GM12891 (cell line): ENCODE results near the gene GRB2.

ENCODE experiments used
- PAX5 ChIP-seq: IDR thresholded peaks from 2 replicates; pipeline ENCODE4 v1.6.1; 2011; ENCODE audit warnings: low read length, moderate library complexity, mild to moderate bottlenecking; ENCODE audit not compliant: insufficient read depth, severe bottlenecking
- POLR2A ChIP-seq: IDR thresholded peaks from 2 replicates; pipeline ENCODE4 v1.6.1; 2011; ENCODE audit warnings: low read depth, low read length, control low read depth
- POLR2AphosphoS5 ChIP-seq: IDR thresholded peaks from 2 replicates; pipeline ENCODE4 v1.6.1; 2011; ENCODE audit warnings: low read depth, low read length, control low read depth
- SPI1 ChIP-seq: IDR thresholded peaks from 2 replicates; pipeline ENCODE4 v1.6.1; 2011; ENCODE audit warnings: low read depth, low read length, control low read depth
- TAF1 ChIP-seq: IDR thresholded peaks from 2 replicates; pipeline ENCODE4 v1.6.1; 2011; ENCODE audit warnings: low read depth, low read length, control low read depth

DNA sequence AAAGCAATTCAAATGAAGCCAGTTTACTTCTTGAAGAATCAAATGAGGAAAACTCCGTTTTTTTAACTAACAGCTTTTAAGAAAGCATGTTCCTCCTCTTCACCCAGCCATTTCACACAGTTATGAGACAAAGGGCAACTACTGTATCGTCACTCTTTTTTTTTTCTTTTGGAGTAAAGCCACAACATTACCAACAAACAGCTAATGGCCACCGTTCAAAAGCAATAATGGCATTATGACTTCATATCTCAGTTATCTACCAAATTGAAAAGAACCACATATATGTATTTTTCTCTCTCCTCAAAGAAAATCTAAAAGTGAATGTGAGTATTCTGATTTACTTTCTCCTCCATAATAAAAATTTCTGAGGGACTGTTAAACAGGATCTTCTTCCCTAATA, 14.5 kb downstream of the GRB2 start:
- no peak for TF ChIP-seq POLR2AphosphoS5
- no peak for TF ChIP-seq TAF1
- no peak for TF ChIP-seq POLR2A
- TF ChIP-seq PAX5 = no peak
- TF ChIP-seq SPI1 = no peak
